ENCODE measurements around the gene COL9A1.

COL9A1 gene

GRCh38 chr6:70183538-70183937 lies 119.3 kb downstream of the COL9A1 start:
- TF ChIP-seq POLR2A (IDR thresholded peaks at IDR 0.05; ENCODE audit: extremely low read depth, insufficient read length), result no peak
- TF ChIP-seq CTCF (IDR thresholded peaks at IDR 0.05; ENCODE audit: low read depth, low read length), result no peak
- TF ChIP-seq MAX (IDR thresholded peaks at IDR 0.05; ENCODE audit: low read depth, low read length), result no peak
- TF ChIP-seq MYC (IDR thresholded peaks at IDR 0.05; ENCODE audit: low read depth, low read length), result no peak
- DNase-seq (ENCODE audit: low read depth), result no peak
- no peak overlapping the region for H3K4me3 ChIP-seq (ENCODE audit: low read depth, low read length)

GRCh38 chr6:70180901-70181599 lies 121.8 kb downstream of the COL9A1 start:
- no peak for DNase-seq (ENCODE audit: low read depth)
- TF ChIP-seq POLR2A (IDR thresholded peaks at IDR 0.05; ENCODE audit: extremely low read depth, insufficient read length) (no peak), CTCF (IDR thresholded peaks at IDR 0.05; ENCODE audit: low read depth, low read length) (no peak), MYC (IDR thresholded peaks at IDR 0.05; ENCODE audit: low read depth, low read length) (no peak), MAX (IDR thresholded peaks at IDR 0.05; ENCODE audit: low read depth, low read length) (no peak)
- H3K4me3 ChIP-seq (ENCODE audit: low read depth, low read length), result no peak overlapping the region

- no peak for DNase-seq (ENCODE audit: low read depth)
- TF ChIP-seq MYC (IDR thresholded peaks at IDR 0.05; ENCODE audit: low read depth, low read length) (no peak), CTCF (IDR thresholded peaks at IDR 0.05; ENCODE audit: low read depth, low read length) (no peak), POLR2A (IDR thresholded peaks at IDR 0.05; ENCODE audit: extremely low read depth, insufficient read length) (no peak), MAX (IDR thresholded peaks at IDR 0.05; ENCODE audit: low read depth, low read length) (no peak)
- no peak overlapping the region for H3K4me3 ChIP-seq (ENCODE audit: low read depth, low read length)
Observed at GRCh38 chr6:70180183-70180900, 122.5 kb downstream of the COL9A1 start.

- DNase-seq (ENCODE audit: low read depth), result no peak
- no peak overlapping the region for H3K4me3 ChIP-seq (ENCODE audit: low read depth, low read length)
- no peak for TF ChIP-seq POLR2A (IDR thresholded peaks at IDR 0.05; ENCODE audit: extremely low read depth, insufficient read length)
- no peak for TF ChIP-seq MAX (IDR thresholded peaks at IDR 0.05; ENCODE audit: low read depth, low read length)
- no peak for TF ChIP-seq CTCF (IDR thresholded peaks at IDR 0.05; ENCODE audit: low read depth, low read length)
- no peak for TF ChIP-seq MYC (IDR thresholded peaks at IDR 0.05; ENCODE audit: low read depth, low read length)
Observed at GRCh38 chr6:70176842-70177550, 125.9 kb downstream of the COL9A1 start.

GRCh38 chr6:70175770-70176169 lies 127.1 kb downstream of the COL9A1 start:
- H3K4me3 ChIP-seq (ENCODE audit: low read depth, low read length), result no peak overlapping the region
- no peak for DNase-seq (ENCODE audit: low read depth)
- no peak for TF ChIP-seq CTCF (IDR thresholded peaks at IDR 0.05; ENCODE audit: low read depth, low read length)
- no peak for TF ChIP-seq MYC (IDR thresholded peaks at IDR 0.05; ENCODE audit: low read depth, low read length)
- TF ChIP-seq MAX (IDR thresholded peaks at IDR 0.05; ENCODE audit: low read depth, low read length), result no peak
- no peak for TF ChIP-seq POLR2A (IDR thresholded peaks at IDR 0.05; ENCODE audit: extremely low read depth, insufficient read length)

Measured in NB4 (cell line).